HEK293 (cell line): ENCODE measurements around the gene TAF5L.

Source experiments
- GLI4 ChIP-seq: fragments of 450-650 bp; formaldehyde crosslinking; IDR thresholded peaks from 2 replicates; pipeline ENCODE4 v1.5.1; 2016; ENCODE audit warnings: missing biosample characterization, missing genetic modification characterization
- HOXD13 ChIP-seq: sonication (generic); formaldehyde crosslinking; IDR thresholded peaks from 2 replicates; pipeline ENCODE4 v1.8.0; 2022; ENCODE audit warnings: missing genetic modification reagents, borderline replicate concordance
- ZNF133 ChIP-seq: fragments of 450-650 bp; formaldehyde crosslinking; IDR thresholded peaks from 2 replicates; pipeline ENCODE4 v1.5.1; 2016; ENCODE audit warnings: missing biosample characterization, missing genetic modification characterization
- ZNF223 ChIP-seq: fragments of 450-650 bp; formaldehyde crosslinking; IDR thresholded peaks from 2 replicates; pipeline ENCODE4 v1.5.1; 2016; ENCODE audit warnings: missing biosample characterization, missing genetic modification characterization
- ZNF623 ChIP-seq: fragments of 450-650 bp; formaldehyde crosslinking; IDR thresholded peaks from 2 replicates; pipeline ENCODE4 v1.5.1; 2016; ENCODE audit warnings: missing biosample characterization, missing genetic modification characterization
- TF ChIP-seq, protein P1 (sequence below): fragments of 450-650 bp; formaldehyde crosslinking; IDR thresholded peaks from 2 replicates; pipeline ENCODE4 v1.5.1; 2016; ENCODE audit warnings: missing biosample characterization, missing genetic modification characterization
- TF ChIP-seq, protein P2 (sequence below): fragments of 450-650 bp; formaldehyde crosslinking; IDR thresholded peaks from 2 replicates; pipeline ENCODE4 v1.5.1; 2016; ENCODE audit warnings: missing biosample characterization, missing genetic modification characterization
- TF ChIP-seq, protein P3 (sequence below): fragments of 450-650 bp; formaldehyde crosslinking; IDR thresholded peaks from 2 replicates; pipeline ENCODE4 v1.5.1; 2016; ENCODE audit warnings: missing biosample characterization, missing genetic modification characterization
- TF ChIP-seq, protein P4 (sequence below): fragments of 450-650 bp; formaldehyde crosslinking; IDR thresholded peaks from 2 replicates; pipeline ENCODE4 v1.5.1; 2016; ENCODE audit warnings: missing biosample characterization, missing genetic modification characterization
- TF ChIP-seq, protein P5 (sequence below): fragments of 450-650 bp; formaldehyde crosslinking; IDR thresholded peaks from 2 replicates; pipeline ENCODE4 v1.5.1; 2016; ENCODE audit warnings: missing biosample characterization, missing genetic modification characterization
- TF ChIP-seq, protein P6 (sequence below): fragments of 450-650 bp; formaldehyde crosslinking; IDR thresholded peaks from 2 replicates; pipeline ENCODE4 v1.5.1; 2016; ENCODE audit warnings: missing biosample characterization, missing genetic modification characterization, borderline replicate concordance

DNA sequence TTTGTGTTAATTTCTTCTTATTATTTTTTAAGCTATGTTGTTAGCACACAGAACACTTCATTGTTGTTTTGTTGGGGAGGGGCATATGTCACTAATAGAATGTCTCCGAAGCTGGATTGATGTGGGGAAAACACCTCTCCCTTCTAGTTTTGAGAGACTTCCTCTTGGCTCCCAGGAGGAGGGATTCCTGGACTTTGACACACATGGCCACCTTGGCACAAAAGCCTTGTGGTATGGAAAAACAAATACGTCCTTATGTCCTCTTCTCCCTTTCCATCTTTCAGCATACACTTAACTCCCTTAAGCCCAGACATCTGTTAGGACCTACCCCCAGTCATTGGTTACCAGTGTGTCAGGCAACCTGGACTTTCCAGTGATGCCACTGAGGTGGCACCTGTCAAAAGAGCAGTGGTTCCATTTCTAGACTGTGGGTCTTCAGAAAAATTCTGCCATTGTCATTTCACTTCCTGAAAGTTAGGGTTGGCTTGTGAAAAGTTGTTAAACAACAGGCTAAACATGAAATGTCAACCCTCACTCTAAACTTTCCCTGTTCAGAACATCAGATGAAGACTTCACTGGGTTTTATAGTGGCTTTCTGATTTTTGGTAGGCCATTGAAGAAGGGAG, 54.9 kb downstream of the TAF5L start:
- TF ChIP-seq, protein P1, sequence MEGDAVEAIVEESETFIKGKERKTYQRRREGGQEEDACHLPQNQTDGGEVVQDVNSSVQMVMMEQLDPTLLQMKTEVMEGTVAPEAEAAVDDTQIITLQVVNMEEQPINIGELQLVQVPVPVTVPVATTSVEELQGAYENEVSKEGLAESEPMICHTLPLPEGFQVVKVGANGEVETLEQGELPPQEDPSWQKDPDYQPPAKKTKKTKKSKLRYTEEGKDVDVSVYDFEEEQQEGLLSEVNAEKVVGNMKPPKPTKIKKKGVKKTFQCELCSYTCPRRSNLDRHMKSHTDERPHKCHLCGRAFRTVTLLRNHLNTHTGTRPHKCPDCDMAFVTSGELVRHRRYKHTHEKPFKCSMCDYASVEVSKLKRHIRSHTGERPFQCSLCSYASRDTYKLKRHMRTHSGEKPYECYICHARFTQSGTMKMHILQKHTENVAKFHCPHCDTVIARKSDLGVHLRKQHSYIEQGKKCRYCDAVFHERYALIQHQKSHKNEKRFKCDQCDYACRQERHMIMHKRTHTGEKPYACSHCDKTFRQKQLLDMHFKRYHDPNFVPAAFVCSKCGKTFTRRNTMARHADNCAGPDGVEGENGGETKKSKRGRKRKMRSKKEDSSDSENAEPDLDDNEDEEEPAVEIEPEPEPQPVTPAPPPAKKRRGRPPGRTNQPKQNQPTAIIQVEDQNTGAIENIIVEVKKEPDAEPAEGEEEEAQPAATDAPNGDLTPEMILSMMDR (tag by site-specific recombination): no peak
- TF ChIP-seq, protein P2, sequence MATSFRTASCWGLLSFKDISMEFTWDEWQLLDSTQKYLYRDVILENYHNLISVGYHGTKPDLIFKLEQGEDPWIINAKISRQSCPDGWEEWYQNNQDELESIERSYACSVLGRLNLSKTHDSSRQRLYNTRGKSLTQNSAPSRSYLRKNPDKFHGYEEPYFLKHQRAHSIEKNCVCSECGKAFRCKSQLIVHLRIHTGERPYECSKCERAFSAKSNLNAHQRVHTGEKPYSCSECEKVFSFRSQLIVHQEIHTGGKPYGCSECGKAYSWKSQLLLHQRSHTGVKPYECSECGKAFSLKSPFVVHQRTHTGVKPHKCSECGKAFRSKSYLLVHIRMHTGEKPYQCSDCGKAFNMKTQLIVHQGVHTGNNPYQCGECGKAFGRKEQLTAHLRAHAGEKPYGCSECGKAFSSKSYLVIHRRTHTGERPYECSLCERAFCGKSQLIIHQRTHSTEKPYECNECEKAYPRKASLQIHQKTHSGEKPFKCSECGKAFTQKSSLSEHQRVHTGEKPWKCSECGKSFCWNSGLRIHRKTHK: no peak
- TF ChIP-seq, protein P3, sequence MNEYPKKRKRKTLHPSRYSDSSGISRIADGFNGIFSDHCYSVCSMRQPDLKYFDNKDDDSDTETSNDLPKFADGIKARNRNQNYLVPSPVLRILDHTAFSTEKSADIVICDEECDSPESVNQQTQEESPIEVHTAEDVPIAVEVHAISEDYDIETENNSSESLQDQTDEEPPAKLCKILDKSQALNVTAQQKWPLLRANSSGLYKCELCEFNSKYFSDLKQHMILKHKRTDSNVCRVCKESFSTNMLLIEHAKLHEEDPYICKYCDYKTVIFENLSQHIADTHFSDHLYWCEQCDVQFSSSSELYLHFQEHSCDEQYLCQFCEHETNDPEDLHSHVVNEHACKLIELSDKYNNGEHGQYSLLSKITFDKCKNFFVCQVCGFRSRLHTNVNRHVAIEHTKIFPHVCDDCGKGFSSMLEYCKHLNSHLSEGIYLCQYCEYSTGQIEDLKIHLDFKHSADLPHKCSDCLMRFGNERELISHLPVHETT: no peak
- TF ChIP-seq GLI4 (tag by site-specific recombination): no peak
- TF ChIP-seq, protein P4, sequence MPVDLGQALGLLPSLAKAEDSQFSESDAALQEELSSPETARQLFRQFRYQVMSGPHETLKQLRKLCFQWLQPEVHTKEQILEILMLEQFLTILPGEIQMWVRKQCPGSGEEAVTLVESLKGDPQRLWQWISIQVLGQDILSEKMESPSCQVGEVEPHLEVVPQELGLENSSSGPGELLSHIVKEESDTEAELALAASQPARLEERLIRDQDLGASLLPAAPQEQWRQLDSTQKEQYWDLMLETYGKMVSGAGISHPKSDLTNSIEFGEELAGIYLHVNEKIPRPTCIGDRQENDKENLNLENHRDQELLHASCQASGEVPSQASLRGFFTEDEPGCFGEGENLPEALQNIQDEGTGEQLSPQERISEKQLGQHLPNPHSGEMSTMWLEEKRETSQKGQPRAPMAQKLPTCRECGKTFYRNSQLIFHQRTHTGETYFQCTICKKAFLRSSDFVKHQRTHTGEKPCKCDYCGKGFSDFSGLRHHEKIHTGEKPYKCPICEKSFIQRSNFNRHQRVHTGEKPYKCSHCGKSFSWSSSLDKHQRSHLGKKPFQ: no peak
- TF ChIP-seq, protein P5, sequence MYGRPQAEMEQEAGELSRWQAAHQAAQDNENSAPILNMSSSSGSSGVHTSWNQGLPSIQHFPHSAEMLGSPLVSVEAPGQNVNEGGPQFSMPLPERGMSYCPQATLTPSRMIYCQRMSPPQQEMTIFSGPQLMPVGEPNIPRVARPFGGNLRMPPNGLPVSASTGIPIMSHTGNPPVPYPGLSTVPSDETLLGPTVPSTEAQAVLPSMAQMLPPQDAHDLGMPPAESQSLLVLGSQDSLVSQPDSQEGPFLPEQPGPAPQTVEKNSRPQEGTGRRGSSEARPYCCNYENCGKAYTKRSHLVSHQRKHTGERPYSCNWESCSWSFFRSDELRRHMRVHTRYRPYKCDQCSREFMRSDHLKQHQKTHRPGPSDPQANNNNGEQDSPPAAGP (tag by site-specific recombination): no peak
- TF ChIP-seq, protein P6, sequence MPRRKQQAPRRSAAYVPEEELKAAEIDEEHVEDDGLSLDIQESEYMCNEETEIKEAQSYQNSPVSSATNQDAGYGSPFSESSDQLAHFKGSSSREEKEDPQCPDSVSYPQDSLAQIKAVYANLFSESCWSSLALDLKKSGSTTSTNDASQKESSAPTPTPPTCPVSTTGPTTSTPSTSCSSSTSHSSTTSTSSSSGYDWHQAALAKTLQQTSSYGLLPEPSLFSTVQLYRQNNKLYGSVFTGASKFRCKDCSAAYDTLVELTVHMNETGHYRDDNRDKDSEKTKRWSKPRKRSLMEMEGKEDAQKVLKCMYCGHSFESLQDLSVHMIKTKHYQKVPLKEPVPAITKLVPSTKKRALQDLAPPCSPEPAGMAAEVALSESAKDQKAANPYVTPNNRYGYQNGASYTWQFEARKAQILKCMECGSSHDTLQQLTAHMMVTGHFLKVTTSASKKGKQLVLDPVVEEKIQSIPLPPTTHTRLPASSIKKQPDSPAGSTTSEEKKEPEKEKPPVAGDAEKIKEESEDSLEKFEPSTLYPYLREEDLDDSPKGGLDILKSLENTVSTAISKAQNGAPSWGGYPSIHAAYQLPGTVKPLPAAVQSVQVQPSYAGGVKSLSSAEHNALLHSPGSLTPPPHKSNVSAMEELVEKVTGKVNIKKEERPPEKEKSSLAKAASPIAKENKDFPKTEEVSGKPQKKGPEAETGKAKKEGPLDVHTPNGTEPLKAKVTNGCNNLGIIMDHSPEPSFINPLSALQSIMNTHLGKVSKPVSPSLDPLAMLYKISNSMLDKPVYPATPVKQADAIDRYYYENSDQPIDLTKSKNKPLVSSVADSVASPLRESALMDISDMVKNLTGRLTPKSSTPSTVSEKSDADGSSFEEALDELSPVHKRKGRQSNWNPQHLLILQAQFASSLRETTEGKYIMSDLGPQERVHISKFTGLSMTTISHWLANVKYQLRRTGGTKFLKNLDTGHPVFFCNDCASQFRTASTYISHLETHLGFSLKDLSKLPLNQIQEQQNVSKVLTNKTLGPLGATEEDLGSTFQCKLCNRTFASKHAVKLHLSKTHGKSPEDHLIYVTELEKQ (tag by site-specific recombination): no peak
- no peak for TF ChIP-seq ZNF223 (tag by site-specific recombination)
- TF ChIP-seq ZNF133 (tag by site-specific recombination): no peak
- TF ChIP-seq HOXD13 (CRISPR knock-in tag): no peak
- TF ChIP-seq ZNF623 (tag by site-specific recombination): no peak
